Trophoblast cell (in vitro differentiated cells and primary cell): ENCODE measurements around the gene F3.

Experiments
- DNase-seq, 2 donors: peaks; one replicate each; pipeline ENCODE4 v3.0.0-alpha.2; 2016
- H2AFZ ChIP-seq: 2 replicates; pipeline ENCODE4 v1.6.1; 2013; ENCODE audit warnings: low read length, moderate library complexity, mild to moderate bottlenecking; ENCODE audit not compliant: insufficient read depth, poor library complexity
- H2AK5ac ChIP-seq: 2 replicates; pipeline ENCODE4 v1.6.1; 2013; ENCODE audit warnings: mild to moderate bottlenecking, low read length
- H2BK120ac ChIP-seq: 2 replicates; pipeline ENCODE4 v1.6.1; 2013; ENCODE audit warnings: low read length, mild to moderate bottlenecking, moderate library complexity; ENCODE audit not compliant: insufficient read depth, poor library complexity
- H2BK12ac ChIP-seq: 2 replicates; pipeline ENCODE4 v1.6.1; 2013; ENCODE audit warnings: mild to moderate bottlenecking, low read length, moderate library complexity
- H2BK5ac ChIP-seq: 2 replicates; pipeline ENCODE4 v1.6.1; 2013; ENCODE audit warnings: low read length, low read depth, moderate library complexity, mild to moderate bottlenecking; ENCODE audit not compliant: poor library complexity
- H3K14ac ChIP-seq: 2 replicates; pipeline ENCODE4 v1.6.1; 2013; ENCODE audit warnings: mild to moderate bottlenecking, low read length
- H3K18ac ChIP-seq: 2 replicates; pipeline ENCODE4 v1.6.1; 2013; ENCODE audit warnings: mild to moderate bottlenecking, low read length
- H3K23ac ChIP-seq: 2 replicates; pipeline ENCODE4 v1.6.1; 2013; ENCODE audit warnings: low read length
- H3K27ac ChIP-seq: 2 replicates; pipeline ENCODE4 v1.5.1; 2013; ENCODE audit warnings: low read depth, mild to moderate bottlenecking, inconsistent platforms, low read length, moderate library complexity
- H3K27me3 ChIP-seq: 2 replicates; pipeline ENCODE4 v1.6.1; 2013; ENCODE audit warnings: inconsistent platforms, mild to moderate bottlenecking, low read length, moderate library complexity; ENCODE audit not compliant: insufficient read depth
- H3K36me3 ChIP-seq, 2 experiments: 1 replicate in 1 of 2; 2 replicates in 1 of 2; pipeline ENCODE4 v1.6.1; 2013; ENCODE audit warnings: low read length in 2 of 2, mild to moderate bottlenecking in 2 of 2, moderate library complexity in 1 of 2; ENCODE audit not compliant: insufficient read depth in 2 of 2, control insufficient read depth in 1 of 2
- H3K4ac ChIP-seq: 2 replicates; pipeline ENCODE4 v1.6.1; 2013; ENCODE audit warnings: low read depth, mild to moderate bottlenecking, low read length, moderate library complexity
- H3K4me1 ChIP-seq, 2 experiments: 1 replicate in 1 of 2; 2 replicates in 1 of 2; pipeline ENCODE4 v1.6.1; 2013; ENCODE audit warnings: low read length in 2 of 2, mild to moderate bottlenecking in 2 of 2, moderate library complexity in 1 of 2; ENCODE audit not compliant: insufficient read depth in 2 of 2, control insufficient read depth in 1 of 2
- H3K4me2 ChIP-seq: 2 replicates; pipeline ENCODE4 v1.6.1; 2013; ENCODE audit warnings: inconsistent platforms, mild to moderate bottlenecking, low read length, moderate library complexity
- H3K4me3 ChIP-seq: 2 replicates; pipeline ENCODE4 v1.5.1; 2013; ENCODE audit warnings: mild to moderate bottlenecking, low read depth, low read length, inconsistent platforms
- H3K79me1 ChIP-seq: one replicate; pipeline ENCODE4 v1.6.1; 2013; ENCODE audit warnings: low read length
- H3K79me2 ChIP-seq: 2 replicates; pipeline ENCODE4 v1.6.1; 2013; ENCODE audit warnings: low read length, mild to moderate bottlenecking; ENCODE audit not compliant: control insufficient read depth, insufficient read depth, poor library complexity
- H3K9ac ChIP-seq: 2 replicates; pipeline ENCODE4 v1.6.1; 2013; ENCODE audit warnings: mild to moderate bottlenecking, low read length
- H3K9me3 ChIP-seq: 2 replicates; pipeline ENCODE4 v1.6.1; 2013; ENCODE audit warnings: low read depth, mild to moderate bottlenecking, control low read depth, inconsistent platforms, low read length; ENCODE audit not compliant: insufficient read depth
- H4K12ac ChIP-seq: 2 replicates; pipeline ENCODE4 v1.6.1; 2013; ENCODE audit warnings: low read depth, mild to moderate bottlenecking, low read length, moderate library complexity
- H4K8ac ChIP-seq: 2 replicates; pipeline ENCODE4 v1.6.1; 2013; ENCODE audit warnings: low read depth, mild to moderate bottlenecking, low read length, moderate library complexity
- H4K91ac ChIP-seq: one replicate; pipeline ENCODE4 v1.6.1; 2013; ENCODE audit warnings: low read depth, mild to moderate bottlenecking, low read length, moderate library complexity
- WGBS: extraction: QIAGEN DNeasy Blood & Tissue Kit; methylation state at CpG from one replicate; pipeline ENCODE4 v1.1.7; 2013; ENCODE audit warnings: missing lambda C conversion rate; ENCODE audit not compliant: insufficient read length, insufficient coverage; ENCODE audit errors: extremely low coverage; 5-methylcytosine and 5-hydroxymethylcytosine counted together

Gene F3

DNA sequence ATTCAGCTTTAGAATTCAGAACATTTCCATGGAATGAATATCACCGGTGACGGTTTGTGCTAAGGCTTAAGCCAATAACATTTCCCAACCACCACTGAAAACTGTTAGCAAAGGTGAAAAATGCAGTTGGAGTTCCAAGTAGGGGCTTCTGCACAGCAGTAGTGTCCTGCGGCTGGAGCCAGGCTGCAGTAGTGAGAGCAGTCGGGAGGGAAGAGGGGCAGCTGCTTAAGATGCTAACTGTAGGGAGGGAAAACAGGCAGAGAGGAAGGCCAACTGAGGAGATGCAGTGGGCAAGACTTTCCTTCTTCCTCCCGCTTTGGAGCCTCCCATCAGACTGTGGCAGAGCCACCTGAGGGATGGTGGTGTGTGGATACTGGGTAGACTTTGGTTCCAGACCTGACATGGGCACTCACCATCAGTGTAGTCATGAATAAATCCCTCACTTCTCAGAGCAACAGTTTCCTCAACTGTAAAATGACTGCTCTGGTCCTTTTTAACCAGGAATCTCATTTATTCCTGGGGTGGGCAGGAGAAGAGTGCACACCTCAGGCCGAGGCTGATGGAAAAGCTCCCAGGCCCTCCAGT lies 3.2 kb downstream of the F3 start:
- Histone ChIP-seq H3K79me2 (peaks cover 19% of the 10 kb centered on the region), H3K79me1 (peaks cover 15% of the 10 kb centered on the region), H3K14ac (peak overlapping the region; percentile 42), H3K27me3 (no peaks in the 10 kb centered on the region), H3K4ac (peak overlapping the region; percentile 80), H3K9me3 (peaks cover 1% of the 10 kb centered on the region), H2AK5ac (no peak overlapping the region), H3K23ac (no peak overlapping the region), H2BK12ac (no peak overlapping the region), H4K12ac (no peak overlapping the region), H4K8ac (peak overlapping the region; percentile 22), H3K36me3 (peaks cover 21 to 34% of the 10 kb centered on the region in 2 experiments), H2BK5ac (no peak overlapping the region), H4K91ac (no peak overlapping the region), H3K4me2 (peak overlapping the region; percentile 34), H3K27ac (no peak overlapping the region), H3K18ac (peak overlapping the region; percentile 1), H3K4me3 (no peak overlapping the region), H3K9ac (peak overlapping the region; percentile 9), H2BK120ac (no peak overlapping the region), H3K4me1 (peaks cover 12 to 15% of the 10 kb centered on the region in 2 experiments), H2AFZ (peak overlapping the region; percentile 12)
- DNase-seq = peak; percentile 31 to 50
- no CpG with 5 or more reads among the region's 6 CpGs for WGBS

DNA sequence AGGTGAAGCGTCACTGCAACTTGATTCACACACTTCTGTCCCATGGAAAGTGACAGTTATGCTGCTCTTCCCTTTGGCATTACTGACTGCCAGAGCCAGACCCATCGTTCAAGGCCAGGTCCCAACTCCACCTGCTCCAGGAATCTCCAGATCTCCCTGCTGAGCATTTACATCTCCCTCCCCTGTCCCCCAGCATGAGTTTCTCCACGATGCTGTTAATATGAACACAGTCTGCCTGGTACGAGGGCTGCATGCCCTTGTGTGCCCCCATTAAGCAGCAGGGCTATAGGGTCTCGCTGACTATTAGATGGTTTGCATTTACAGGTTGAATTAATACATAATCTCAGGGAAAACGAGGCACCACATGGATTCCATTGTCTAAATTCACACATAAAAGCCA lies 4.3 kb downstream of the F3 start:
- Histone ChIP-seq H3K9ac (peak overlapping the region; percentile 41), H3K27me3 (no peaks in the 10 kb centered on the region), H4K91ac (no peak overlapping the region), H2BK120ac (no peak overlapping the region), H3K27ac (no peak overlapping the region), H3K18ac (no peak overlapping the region), H3K14ac (no peak overlapping the region), H3K79me2 (peaks cover 18% of the 10 kb centered on the region), H3K4me3 (no peak overlapping the region), H3K4ac (peak overlapping the region; percentile 3), H3K4me1 (peaks cover 12 to 15% of the 10 kb centered on the region in 2 experiments), H2AK5ac (no peak overlapping the region), H2AFZ (no peak overlapping the region), H2BK5ac (no peak overlapping the region), H3K9me3 (peaks cover 1% of the 10 kb centered on the region), H3K79me1 (peaks cover 12% of the 10 kb centered on the region), H4K8ac (no peak overlapping the region), H3K23ac (peak overlapping the region; percentile 55), H4K12ac (no peak overlapping the region), H2BK12ac (no peak overlapping the region), H3K36me3 (peaks cover 25 to 43% of the 10 kb centered on the region in 2 experiments), H3K4me2 (peak overlapping the region; percentile 40)
- WGBS = no CpG with 5 or more reads among the region's 6 CpGs
- DNase-seq = no peak

GRCh38 chr1:94535879-94536278 lies 5.7 kb downstream of the F3 start:
- H3K27me3 ChIP-seq = no peaks in the 10 kb centered on the region
- no peak overlapping the region for H4K12ac ChIP-seq
- H4K8ac ChIP-seq = no peak overlapping the region
- H3K4me1 ChIP-seq = peaks cover 12 to 15% of the 10 kb centered on the region in 2 experiments
- peaks cover 1% of the 10 kb centered on the region for H3K9me3 ChIP-seq
- no peak overlapping the region for H4K91ac ChIP-seq
- WGBS = no CpG with 5 or more reads among the region's 9 CpGs
- no peak for DNase-seq
- H2BK12ac ChIP-seq = no peak overlapping the region
- no peak overlapping the region for H3K4me2 ChIP-seq
- H2BK5ac ChIP-seq = no peak overlapping the region
- no peak overlapping the region for H3K23ac ChIP-seq
- H3K9ac ChIP-seq = no peak overlapping the region
- no peak overlapping the region for H2AFZ ChIP-seq
- H3K4me3 ChIP-seq = no peak overlapping the region
- H3K79me1 ChIP-seq = peaks cover 2% of the 10 kb centered on the region
- H3K79me2 ChIP-seq = peaks cover 9% of the 10 kb centered on the region
- H3K36me3 ChIP-seq = peaks cover 35 to 54% of the 10 kb centered on the region in 2 experiments
- no peak overlapping the region for H3K14ac ChIP-seq
- H2AK5ac ChIP-seq = no peak overlapping the region
- H2BK120ac ChIP-seq = no peak overlapping the region
- peak overlapping the region; percentile 23 for H3K27ac ChIP-seq
- H3K4ac ChIP-seq = no peak overlapping the region
- H3K18ac ChIP-seq = no peak overlapping the region

DNA sequence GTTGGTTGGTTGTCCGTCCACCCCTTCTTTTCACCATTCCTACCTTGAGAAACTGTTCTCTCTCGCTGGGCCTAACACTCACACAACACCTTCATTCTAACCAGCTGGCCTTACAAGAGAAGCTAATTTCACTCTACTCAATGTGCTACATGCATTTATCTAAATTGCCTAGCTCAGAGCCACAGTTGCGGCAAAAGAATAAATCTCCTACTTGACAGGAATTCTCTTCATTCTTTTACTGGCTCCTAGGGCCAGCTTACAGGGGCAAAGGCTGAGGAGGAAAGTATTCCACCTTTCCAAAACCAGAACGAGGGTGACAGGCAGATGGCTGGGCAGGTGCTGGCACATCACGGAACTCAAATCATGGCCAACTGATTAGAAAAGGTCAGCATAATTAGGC lies 6.5 kb downstream of the F3 start:
- no peak overlapping the region for H4K91ac ChIP-seq

More for the DNA sequence above, 6.5 kb downstream of the F3 start:
- H3K9me3 ChIP-seq = peaks cover 1% of the 10 kb centered on the region
- WGBS = no CpG with 5 or more reads among the region's 5 CpGs
- no peak overlapping the region for H4K8ac ChIP-seq
- H3K23ac ChIP-seq = no peak overlapping the region
- peaks cover 36 to 60% of the 10 kb centered on the region in 2 experiments for H3K36me3 ChIP-seq
- H3K79me1 ChIP-seq = no peaks in the 10 kb centered on the region
- no peak overlapping the region for H3K18ac ChIP-seq
- no peak for DNase-seq
- H2BK120ac ChIP-seq = no peak overlapping the region
- H2AFZ ChIP-seq = no peak overlapping the region
- H3K4me3 ChIP-seq = no peak overlapping the region
- H3K14ac ChIP-seq = no peak overlapping the region
- H2AK5ac ChIP-seq = no peak overlapping the region
- peak overlapping the region; percentile 27 for H2BK12ac ChIP-seq
- no peak overlapping the region for H3K4me2 ChIP-seq
- peak overlapping the region; percentile 38 for H2BK5ac ChIP-seq
- no peak overlapping the region for H3K27ac ChIP-seq
- peaks cover 12 to 15% of the 10 kb centered on the region in 2 experiments for H3K4me1 ChIP-seq
- H3K79me2 ChIP-seq = peaks cover 4% of the 10 kb centered on the region
- no peaks in the 10 kb centered on the region for H3K27me3 ChIP-seq
- no peak overlapping the region for H3K4ac ChIP-seq
- no peak overlapping the region for H3K9ac ChIP-seq
- H4K12ac ChIP-seq = no peak overlapping the region
